ENCODE measurements around the gene FNDC8. TPM values are rescaled to one million over a fixed set of nuclear protein-coding genes. Genes with fewer than 3 reads are reported as not detected.

The FNDC8 gene
- total RNA-seq, 1 experiment from 2014 or later = not detected

DNA sequence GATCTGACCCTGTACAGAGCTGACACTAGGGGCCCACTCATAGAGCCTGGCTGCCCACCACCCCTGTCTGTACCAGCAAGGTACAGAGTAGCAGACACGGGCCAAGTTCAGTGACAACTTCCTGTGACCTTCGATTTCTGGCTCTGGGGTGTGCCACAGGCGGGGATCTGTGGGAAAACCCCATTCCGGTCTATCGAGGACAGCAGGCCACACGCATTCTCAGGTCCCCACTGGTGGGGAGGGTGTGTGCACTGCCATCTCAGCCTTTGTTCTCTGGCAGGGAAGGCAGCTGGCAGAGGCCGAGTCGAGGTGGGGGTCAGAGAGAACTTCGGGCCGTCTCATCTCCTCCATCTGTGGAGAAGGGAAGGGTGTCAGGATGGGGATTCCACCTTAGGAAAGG, 10.7 kb downstream of the FNDC8 start:
- ATAC-seq = no peak
- Mint-ChIP-seq H3K4me1 (no peaks in the 10 kb centered on the region), H3K9me3 (0 out of 2 replicates have a peak, but pooled peaks cover 6% of the 10 kb centered on the region), H3K36me3 (peaks cover 60% of the 10 kb centered on the region), H3K27ac (no peak overlapping the region), H3K27me3 (ENCODE audit: low read depth) (no peaks in the 10 kb centered on the region), H3K4me3 (no peak overlapping the region)
- no peak for TF ChIP-seq SMAD4 (CRISPR knock-in tag; IDR thresholded peaks at IDR 0.05)
- TF ChIP-seq, protein P1, sequence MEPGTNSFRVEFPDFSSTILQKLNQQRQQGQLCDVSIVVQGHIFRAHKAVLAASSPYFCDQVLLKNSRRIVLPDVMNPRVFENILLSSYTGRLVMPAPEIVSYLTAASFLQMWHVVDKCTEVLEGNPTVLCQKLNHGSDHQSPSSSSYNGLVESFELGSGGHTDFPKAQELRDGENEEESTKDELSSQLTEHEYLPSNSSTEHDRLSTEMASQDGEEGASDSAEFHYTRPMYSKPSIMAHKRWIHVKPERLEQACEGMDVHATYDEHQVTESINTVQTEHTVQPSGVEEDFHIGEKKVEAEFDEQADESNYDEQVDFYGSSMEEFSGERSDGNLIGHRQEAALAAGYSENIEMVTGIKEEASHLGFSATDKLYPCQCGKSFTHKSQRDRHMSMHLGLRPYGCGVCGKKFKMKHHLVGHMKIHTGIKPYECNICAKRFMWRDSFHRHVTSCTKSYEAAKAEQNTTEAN (CRISPR knock-in tag; IDR thresholded peaks at IDR 0.05) = no peak
- TF ChIP-seq FOXK1 (CRISPR knock-in tag; IDR thresholded peaks at IDR 0.05) = no peak
- TF ChIP-seq, protein P2, sequence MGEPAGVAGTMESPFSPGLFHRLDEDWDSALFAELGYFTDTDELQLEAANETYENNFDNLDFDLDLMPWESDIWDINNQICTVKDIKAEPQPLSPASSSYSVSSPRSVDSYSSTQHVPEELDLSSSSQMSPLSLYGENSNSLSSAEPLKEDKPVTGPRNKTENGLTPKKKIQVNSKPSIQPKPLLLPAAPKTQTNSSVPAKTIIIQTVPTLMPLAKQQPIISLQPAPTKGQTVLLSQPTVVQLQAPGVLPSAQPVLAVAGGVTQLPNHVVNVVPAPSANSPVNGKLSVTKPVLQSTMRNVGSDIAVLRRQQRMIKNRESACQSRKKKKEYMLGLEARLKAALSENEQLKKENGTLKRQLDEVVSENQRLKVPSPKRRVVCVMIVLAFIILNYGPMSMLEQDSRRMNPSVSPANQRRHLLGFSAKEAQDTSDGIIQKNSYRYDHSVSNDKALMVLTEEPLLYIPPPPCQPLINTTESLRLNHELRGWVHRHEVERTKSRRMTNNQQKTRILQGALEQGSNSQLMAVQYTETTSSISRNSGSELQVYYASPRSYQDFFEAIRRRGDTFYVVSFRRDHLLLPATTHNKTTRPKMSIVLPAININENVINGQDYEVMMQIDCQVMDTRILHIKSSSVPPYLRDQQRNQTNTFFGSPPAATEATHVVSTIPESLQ (CRISPR knock-in tag; IDR thresholded peaks at IDR 0.05) = no peak
- TF ChIP-seq, protein P3, sequence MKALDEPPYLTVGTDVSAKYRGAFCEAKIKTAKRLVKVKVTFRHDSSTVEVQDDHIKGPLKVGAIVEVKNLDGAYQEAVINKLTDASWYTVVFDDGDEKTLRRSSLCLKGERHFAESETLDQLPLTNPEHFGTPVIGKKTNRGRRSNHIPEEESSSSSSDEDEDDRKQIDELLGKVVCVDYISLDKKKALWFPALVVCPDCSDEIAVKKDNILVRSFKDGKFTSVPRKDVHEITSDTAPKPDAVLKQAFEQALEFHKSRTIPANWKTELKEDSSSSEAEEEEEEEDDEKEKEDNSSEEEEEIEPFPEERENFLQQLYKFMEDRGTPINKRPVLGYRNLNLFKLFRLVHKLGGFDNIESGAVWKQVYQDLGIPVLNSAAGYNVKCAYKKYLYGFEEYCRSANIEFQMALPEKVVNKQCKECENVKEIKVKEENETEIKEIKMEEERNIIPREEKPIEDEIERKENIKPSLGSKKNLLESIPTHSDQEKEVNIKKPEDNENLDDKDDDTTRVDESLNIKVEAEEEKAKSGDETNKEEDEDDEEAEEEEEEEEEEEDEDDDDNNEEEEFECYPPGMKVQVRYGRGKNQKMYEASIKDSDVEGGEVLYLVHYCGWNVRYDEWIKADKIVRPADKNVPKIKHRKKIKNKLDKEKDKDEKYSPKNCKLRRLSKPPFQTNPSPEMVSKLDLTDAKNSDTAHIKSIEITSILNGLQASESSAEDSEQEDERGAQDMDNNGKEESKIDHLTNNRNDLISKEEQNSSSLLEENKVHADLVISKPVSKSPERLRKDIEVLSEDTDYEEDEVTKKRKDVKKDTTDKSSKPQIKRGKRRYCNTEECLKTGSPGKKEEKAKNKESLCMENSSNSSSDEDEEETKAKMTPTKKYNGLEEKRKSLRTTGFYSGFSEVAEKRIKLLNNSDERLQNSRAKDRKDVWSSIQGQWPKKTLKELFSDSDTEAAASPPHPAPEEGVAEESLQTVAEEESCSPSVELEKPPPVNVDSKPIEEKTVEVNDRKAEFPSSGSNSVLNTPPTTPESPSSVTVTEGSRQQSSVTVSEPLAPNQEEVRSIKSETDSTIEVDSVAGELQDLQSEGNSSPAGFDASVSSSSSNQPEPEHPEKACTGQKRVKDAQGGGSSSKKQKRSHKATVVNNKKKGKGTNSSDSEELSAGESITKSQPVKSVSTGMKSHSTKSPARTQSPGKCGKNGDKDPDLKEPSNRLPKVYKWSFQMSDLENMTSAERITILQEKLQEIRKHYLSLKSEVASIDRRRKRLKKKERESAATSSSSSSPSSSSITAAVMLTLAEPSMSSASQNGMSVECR (CRISPR knock-in tag; IDR thresholded peaks at IDR 0.05; ENCODE audit: borderline replicate concordance) = no peak
- no peak for TF ChIP-seq GTF2I (CRISPR knock-in tag; conservative IDR thresholded peaks at IDR 0.05)
- DNase-seq (ENCODE audit: low spot score) = no peak
- ChIA-PET CTCF (no interaction called here), POLR2A (no interaction called here)

DNA sequence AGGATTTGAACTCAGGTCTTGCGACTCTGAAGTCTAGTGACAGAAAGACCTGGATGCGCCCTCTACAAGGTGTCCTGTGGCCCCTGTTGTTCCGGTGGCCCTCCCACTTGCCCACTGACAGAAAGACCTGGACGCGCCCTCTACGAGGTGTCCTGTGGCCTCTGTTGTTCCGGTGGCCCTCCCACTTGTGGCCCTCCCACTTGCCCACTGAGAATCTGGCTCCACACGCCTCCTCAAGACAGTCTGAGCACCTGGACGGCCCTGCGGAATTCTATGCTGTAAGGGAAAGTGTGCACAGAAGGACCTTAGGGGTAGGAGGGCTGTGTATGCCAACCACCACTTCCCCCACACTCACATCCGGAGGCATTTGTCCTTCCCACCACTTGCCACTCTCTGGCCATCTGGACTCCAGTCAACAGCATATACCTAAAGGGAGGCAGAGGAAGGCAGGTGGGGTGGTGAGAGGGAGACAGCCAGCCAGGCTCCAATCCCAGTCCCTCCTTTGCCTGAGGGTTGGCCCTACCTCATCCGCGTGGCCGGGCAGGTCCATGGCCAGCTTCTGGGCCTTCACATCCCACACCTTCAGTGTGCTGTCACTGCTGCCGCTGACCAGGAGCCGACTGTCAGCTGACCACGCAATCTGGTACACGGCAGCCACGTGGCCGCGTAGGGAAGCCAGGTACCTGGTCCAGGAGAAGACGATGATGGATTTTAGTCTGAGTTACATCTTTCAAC, 11.6 kb downstream of the FNDC8 start:
- POLR2A ChIA-PET = no interaction called here
- DNase-seq (ENCODE audit: low spot score) = no peak
- H3K4me1 Mint-ChIP-seq = no peaks in the 10 kb centered on the region
- no peaks in the 10 kb centered on the region for H3K27me3 Mint-ChIP-seq (ENCODE audit: low read depth)
- CTCF ChIA-PET = no interaction called here
- no peak for ATAC-seq
- peaks cover 67% of the 10 kb centered on the region for H3K36me3 Mint-ChIP-seq
- no peak overlapping the region for H3K27ac Mint-ChIP-seq
- 0 out of 2 replicates have a peak, but pooled peaks cover 5% of the 10 kb centered on the region for H3K9me3 Mint-ChIP-seq
- no peak overlapping the region for H3K4me3 Mint-ChIP-seq
- TF ChIP-seq ATF1 (CRISPR knock-in tag; IDR thresholded peaks at IDR 0.05) = no peak
- TF ChIP-seq ZNF121 (CRISPR knock-in tag; IDR thresholded peaks at IDR 0.05) = no peak
- TF ChIP-seq, protein P4, sequence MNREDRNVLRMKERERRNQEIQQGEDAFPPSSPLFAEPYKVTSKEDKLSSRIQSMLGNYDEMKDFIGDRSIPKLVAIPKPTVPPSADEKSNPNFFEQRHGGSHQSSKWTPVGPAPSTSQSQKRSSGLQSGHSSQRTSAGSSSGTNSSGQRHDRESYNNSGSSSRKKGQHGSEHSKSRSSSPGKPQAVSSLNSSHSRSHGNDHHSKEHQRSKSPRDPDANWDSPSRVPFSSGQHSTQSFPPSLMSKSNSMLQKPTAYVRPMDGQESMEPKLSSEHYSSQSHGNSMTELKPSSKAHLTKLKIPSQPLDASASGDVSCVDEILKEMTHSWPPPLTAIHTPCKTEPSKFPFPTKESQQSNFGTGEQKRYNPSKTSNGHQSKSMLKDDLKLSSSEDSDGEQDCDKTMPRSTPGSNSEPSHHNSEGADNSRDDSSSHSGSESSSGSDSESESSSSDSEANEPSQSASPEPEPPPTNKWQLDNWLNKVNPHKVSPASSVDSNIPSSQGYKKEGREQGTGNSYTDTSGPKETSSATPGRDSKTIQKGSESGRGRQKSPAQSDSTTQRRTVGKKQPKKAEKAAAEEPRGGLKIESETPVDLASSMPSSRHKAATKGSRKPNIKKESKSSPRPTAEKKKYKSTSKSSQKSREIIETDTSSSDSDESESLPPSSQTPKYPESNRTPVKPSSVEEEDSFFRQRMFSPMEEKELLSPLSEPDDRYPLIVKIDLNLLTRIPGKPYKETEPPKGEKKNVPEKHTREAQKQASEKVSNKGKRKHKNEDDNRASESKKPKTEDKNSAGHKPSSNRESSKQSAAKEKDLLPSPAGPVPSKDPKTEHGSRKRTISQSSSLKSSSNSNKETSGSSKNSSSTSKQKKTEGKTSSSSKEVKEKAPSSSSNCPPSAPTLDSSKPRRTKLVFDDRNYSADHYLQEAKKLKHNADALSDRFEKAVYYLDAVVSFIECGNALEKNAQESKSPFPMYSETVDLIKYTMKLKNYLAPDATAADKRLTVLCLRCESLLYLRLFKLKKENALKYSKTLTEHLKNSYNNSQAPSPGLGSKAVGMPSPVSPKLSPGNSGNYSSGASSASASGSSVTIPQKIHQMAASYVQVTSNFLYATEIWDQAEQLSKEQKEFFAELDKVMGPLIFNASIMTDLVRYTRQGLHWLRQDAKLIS (CRISPR knock-in tag; IDR thresholded peaks at IDR 0.05; ENCODE audit: borderline replicate concordance) = no peak
- no peak for TF ChIP-seq TEAD4 (CRISPR knock-in tag; IDR thresholded peaks at IDR 0.05)
- no peak for TF ChIP-seq ZNF138 (CRISPR knock-in tag; conservative IDR thresholded peaks at IDR 0.05)
- TF ChIP-seq PRRX2 (CRISPR knock-in tag; IDR thresholded peaks at IDR 0.05) = no peak
- TF ChIP-seq, protein P5, sequence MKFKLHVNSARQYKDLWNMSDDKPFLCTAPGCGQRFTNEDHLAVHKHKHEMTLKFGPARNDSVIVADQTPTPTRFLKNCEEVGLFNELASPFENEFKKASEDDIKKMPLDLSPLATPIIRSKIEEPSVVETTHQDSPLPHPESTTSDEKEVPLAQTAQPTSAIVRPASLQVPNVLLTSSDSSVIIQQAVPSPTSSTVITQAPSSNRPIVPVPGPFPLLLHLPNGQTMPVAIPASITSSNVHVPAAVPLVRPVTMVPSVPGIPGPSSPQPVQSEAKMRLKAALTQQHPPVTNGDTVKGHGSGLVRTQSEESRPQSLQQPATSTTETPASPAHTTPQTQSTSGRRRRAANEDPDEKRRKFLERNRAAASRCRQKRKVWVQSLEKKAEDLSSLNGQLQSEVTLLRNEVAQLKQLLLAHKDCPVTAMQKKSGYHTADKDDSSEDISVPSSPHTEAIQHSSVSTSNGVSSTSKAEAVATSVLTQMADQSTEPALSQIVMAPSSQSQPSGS (CRISPR knock-in tag; IDR thresholded peaks at IDR 0.05; ENCODE audit: borderline replicate concordance, low read depth) = no peak
- TF ChIP-seq ZNF232 (CRISPR knock-in tag; IDR thresholded peaks at IDR 0.05) = no peak
- TF ChIP-seq CBFB (CRISPR knock-in tag; IDR thresholded peaks at IDR 0.05; ENCODE audit: low read depth) = no peak
- TF ChIP-seq FOXP1 (CRISPR knock-in tag; IDR thresholded peaks at IDR 0.05; ENCODE audit: borderline replicate concordance) = no peak
- TF ChIP-seq, protein P6, sequence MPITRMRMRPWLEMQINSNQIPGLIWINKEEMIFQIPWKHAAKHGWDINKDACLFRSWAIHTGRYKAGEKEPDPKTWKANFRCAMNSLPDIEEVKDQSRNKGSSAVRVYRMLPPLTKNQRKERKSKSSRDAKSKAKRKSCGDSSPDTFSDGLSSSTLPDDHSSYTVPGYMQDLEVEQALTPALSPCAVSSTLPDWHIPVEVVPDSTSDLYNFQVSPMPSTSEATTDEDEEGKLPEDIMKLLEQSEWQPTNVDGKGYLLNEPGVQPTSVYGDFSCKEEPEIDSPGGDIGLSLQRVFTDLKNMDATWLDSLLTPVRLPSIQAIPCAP (CRISPR knock-in tag; IDR thresholded peaks at IDR 0.05) = no peak
- TF ChIP-seq GTF2I (CRISPR knock-in tag; conservative IDR thresholded peaks at IDR 0.05) = no peak
- TF ChIP-seq, protein P7, sequence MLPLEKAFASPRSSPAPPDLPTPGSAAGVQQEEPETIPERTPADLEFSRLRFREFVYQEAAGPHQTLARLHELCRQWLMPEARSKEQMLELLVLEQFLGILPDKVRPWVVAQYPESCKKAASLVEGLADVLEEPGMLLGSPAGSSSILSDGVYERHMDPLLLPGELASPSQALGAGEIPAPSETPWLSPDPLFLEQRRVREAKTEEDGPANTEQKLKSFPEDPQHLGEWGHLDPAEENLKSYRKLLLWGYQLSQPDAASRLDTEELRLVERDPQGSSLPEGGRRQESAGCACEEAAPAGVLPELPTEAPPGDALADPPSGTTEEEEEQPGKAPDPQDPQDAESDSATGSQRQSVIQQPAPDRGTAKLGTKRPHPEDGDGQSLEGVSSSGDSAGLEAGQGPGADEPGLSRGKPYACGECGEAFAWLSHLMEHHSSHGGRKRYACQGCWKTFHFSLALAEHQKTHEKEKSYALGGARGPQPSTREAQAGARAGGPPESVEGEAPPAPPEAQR (CRISPR knock-in tag; IDR thresholded peaks at IDR 0.05) = no peak
